ENCODE data around the gene UTP18.
"Not testable (repeated sequence)": the region's sequence is repeated elsewhere in the genome, so short reads cannot be mapped to it uniquely, and the experiment has no call there.

UTP18 gene

GRCh38 chr17:51260237-51261023 lies at the start of gene UTP18:
Gene UTP18, plus strand, starts transcription at chr17:51260546. Its CDS starts 39 bp downstream, at chr17:51260585.
- no peak for TF ChIP-seq CTCF (IDR thresholded peaks at IDR 0.05; ENCODE audit: low read length, missing control alignments)
- DNase-seq (ENCODE audit: low read depth) = peak; percentile 98
- H3K4me3 ChIP-seq (replicated peaks; ENCODE audit: low read depth, low read length) = peak within 1 kb of the TSS; percentile 87

DNA sequence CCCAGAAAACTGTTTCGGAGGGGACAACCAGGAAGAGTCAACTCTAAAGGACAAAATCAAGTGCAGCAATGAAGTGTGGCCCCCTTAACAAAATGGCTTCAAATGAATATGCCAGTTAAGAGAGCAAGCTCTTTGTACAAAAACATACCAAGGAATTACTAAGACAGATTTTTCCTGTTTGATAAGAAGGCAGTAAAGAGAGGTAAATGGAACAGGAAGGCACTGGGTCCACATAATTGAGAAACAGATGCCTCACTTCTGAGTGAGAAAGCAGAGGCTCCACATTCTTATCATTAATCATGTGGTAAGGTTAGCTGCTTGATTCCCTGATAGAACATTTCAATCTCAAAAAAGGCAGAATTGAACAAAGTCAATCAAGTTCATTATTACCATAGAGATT lies 45.4 kb upstream of the UTP18 start:
- H3K4me3 ChIP-seq (replicated peaks; ENCODE audit: low read depth, low read length) = no peak overlapping the region
- no peak for TF ChIP-seq CTCF (IDR thresholded peaks at IDR 0.05; ENCODE audit: low read length, missing control alignments)
- DNase-seq (ENCODE audit: low read depth) = no peak

GRCh38 chr17:51217946-51218345 lies 42.4 kb upstream of the UTP18 start:
- no peak overlapping the region for H3K4me3 ChIP-seq (replicated peaks; ENCODE audit: low read depth, low read length)
- DNase-seq (ENCODE audit: low read depth) = no peak
- TF ChIP-seq CTCF (IDR thresholded peaks at IDR 0.05; ENCODE audit: low read length, missing control alignments) = no peak

DNA sequence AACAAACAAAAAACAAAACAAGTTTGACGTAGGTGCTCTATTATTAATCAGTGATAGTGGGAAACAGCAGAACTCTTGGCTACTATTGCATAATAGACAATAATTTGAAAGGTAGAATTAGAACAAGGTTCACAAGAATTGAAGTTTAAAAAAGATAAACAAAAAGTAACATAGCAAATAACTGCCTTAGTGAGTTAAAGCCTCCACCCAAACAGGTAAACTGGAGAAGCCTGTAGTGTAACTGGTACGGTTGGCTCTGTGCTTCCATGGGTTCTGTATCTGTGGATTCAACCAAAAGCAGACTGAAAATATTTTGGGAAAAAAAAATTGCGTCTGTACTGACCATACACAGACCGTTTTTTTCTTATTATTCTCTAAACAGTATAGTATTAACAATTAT lies 39.0 kb upstream of the UTP18 start:
- TF ChIP-seq CTCF (IDR thresholded peaks at IDR 0.05; ENCODE audit: low read length, missing control alignments) = no peak
- no peak overlapping the region for H3K4me3 ChIP-seq (replicated peaks; ENCODE audit: low read depth, low read length)
- no peak for DNase-seq (ENCODE audit: low read depth)

DNA sequence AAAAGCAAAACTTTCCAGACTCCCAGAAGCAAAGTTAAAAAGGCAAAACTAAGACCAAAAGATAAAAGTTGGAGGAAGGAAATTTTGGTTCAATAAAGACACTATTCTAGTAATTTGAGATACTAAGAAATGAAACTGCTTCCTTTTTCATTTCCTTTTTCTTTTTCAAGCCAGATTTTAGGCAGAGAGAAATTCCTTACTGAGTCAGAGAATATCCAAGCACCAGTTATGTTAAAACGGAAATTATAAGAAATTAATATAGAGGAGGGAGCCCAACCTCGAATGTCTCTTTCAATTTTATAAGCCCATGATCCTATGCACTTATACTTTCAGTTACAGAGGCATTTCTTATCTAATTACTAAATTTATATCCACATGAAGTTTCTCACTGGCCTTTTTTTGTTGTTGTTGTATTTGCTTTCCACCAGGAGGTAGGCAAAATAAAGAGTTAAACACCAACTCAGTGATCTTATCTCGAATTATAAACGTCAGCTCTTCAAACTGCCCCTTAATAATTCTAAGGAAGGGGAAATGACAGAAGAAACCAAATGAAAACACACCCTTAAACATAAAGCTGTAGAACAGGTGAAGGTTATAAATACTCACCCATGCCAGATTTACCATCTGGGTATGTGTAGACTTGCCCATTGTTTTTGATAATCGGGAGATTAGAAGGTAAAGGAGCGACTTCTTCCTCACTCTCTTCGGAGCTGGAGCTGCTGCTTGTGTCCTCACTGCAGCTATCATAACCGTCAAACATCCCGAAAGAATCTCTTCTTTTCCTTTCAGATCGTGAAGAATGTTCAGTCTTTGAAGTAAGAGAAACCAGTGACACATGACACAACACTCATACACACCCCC lies 35.7 kb upstream of the UTP18 start:
- TF ChIP-seq CTCF (IDR thresholded peaks at IDR 0.05; ENCODE audit: low read length, missing control alignments) = no peak

GRCh38 chr17:51225523-51225922 lies 34.8 kb upstream of the UTP18 start:
- not testable (repeated sequence) for DNase-seq (ENCODE audit: low read depth); H3K4me3 ChIP-seq (replicated peaks; ENCODE audit: low read depth, low read length)

More for the DNA sequence above, 35.7 kb upstream of the UTP18 start:
- peak overlapping the region; percentile 2 for H3K4me3 ChIP-seq (replicated peaks; ENCODE audit: low read depth, low read length)
- peak; percentile 29 for DNase-seq (ENCODE audit: low read depth)

GRCh38 chr17:51228161-51228560 lies 32.2 kb upstream of the UTP18 start:
- H3K4me3 ChIP-seq (replicated peaks; ENCODE audit: low read depth, low read length) = no peak overlapping the region
- no peak for TF ChIP-seq CTCF (IDR thresholded peaks at IDR 0.05; ENCODE audit: low read length, missing control alignments)
- peak; percentile 78 for DNase-seq (ENCODE audit: low read depth)
